Nephron (organoid): ENCODE measurements around the gene PPP1R12C.

Experiments used
- H3K27ac Mint-ChIP-seq, 3 experiments: 2 replicates each; pipeline ENCODE4 v1.8.0; 2020; ENCODE audit warnings: mixed read lengths in 3 of 3, mild to moderate bottlenecking in 2 of 3, moderate library complexity in 1 of 3
- H3K27me3 Mint-ChIP-seq: 2 replicates; pipeline ENCODE4 v1.8.0; 2021; ENCODE audit warnings: low read depth, mild to moderate bottlenecking, moderate library complexity, mixed read lengths
- H3K36me3 Mint-ChIP-seq: 2 replicates; pipeline ENCODE4 v1.8.0; 2020; ENCODE audit warnings: low read depth, mixed read lengths
- H3K4me1 Mint-ChIP-seq: 2 replicates; pipeline ENCODE4 v1.8.0; 2020; ENCODE audit warnings: mixed read lengths
- H3K4me3 Mint-ChIP-seq, 3 experiments: 2 replicates each; pipeline ENCODE4 v1.8.0; 2020; ENCODE audit warnings: mild to moderate bottlenecking in 3 of 3, mixed read lengths in 3 of 3, moderate library complexity in 2 of 3
- H3K9me3 Mint-ChIP-seq: 2 replicates; pipeline ENCODE4 v1.8.0; 2020; ENCODE audit warnings: mixed read lengths
- TF ChIP-seq, protein P1 (sequence below), 3 experiments: fragments of 200-600 bp; sonication (generic); IDR thresholded peaks; one replicate each; pipeline ENCODE4 v1.5.0; 2021; ENCODE audit warnings: antibody characterized with exemption in 3 of 3; ENCODE audit not compliant: unreplicated experiment in 3 of 3

PPP1R12C gene

DNA sequence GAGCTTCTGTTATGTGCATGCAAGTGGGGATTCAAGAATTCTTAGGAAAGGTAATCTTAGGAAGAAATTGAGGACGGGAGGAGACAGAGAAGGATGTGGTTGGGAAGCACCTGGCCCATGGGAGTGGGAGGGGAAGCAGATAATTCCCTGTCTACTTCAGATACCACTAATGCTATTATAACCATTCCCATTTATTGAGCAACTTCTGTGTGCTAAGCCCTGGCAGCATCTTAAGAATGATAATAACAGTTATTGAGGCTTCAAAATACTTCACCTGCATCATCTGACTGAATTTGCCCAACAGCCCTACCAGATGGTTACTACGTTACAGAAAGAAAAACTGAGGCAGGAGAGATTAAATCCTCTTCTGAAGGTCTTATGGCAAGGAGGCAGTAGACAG lies 40.3 kb downstream of the PPP1R12C start:
- TF ChIP-seq, protein P1, sequence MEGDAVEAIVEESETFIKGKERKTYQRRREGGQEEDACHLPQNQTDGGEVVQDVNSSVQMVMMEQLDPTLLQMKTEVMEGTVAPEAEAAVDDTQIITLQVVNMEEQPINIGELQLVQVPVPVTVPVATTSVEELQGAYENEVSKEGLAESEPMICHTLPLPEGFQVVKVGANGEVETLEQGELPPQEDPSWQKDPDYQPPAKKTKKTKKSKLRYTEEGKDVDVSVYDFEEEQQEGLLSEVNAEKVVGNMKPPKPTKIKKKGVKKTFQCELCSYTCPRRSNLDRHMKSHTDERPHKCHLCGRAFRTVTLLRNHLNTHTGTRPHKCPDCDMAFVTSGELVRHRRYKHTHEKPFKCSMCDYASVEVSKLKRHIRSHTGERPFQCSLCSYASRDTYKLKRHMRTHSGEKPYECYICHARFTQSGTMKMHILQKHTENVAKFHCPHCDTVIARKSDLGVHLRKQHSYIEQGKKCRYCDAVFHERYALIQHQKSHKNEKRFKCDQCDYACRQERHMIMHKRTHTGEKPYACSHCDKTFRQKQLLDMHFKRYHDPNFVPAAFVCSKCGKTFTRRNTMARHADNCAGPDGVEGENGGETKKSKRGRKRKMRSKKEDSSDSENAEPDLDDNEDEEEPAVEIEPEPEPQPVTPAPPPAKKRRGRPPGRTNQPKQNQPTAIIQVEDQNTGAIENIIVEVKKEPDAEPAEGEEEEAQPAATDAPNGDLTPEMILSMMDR (IDR thresholded peaks at IDR 0.05; ENCODE audit: unreplicated experiment in 3 of 3) = no peak
- Mint-ChIP-seq H3K27ac (peak overlapping the region in 1 of 3 experiments; percentile 55), H3K36me3 (no peaks in the 10 kb centered on the region)

DNA sequence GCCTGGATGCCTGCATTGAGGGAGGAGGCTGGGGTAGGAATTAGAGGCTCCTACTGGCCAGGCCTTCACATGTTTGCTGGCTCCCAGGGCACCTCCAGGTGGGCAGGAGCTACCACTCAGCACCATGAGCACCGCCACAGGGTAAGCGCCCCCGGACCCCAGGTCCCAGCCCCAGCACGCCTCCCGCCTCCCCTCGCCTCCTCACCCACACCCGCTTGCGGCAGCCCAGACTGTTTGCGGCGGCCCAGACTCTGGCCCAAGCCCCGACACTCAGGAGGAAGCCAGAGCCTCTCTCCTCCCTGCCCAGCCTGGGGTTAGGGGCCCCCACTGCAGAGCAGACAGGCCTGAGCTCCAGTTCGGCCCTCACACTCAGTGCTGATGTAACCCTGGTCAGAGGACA lies 41.1 kb downstream of the PPP1R12C start:
- peaks cover 6% of the 10 kb centered on the region for H3K4me1 Mint-ChIP-seq

More for the DNA sequence above, 40.3 kb downstream of the PPP1R12C start:
- Mint-ChIP-seq H3K4me1 (peaks cover 6% of the 10 kb centered on the region), H3K27me3 (peaks cover 88% of the 10 kb centered on the region), H3K9me3 (peaks cover 2% of the 10 kb centered on the region), H3K4me3 (peak overlapping the region in 2 of 3 experiments; percentile 13 to 40)

DNA sequence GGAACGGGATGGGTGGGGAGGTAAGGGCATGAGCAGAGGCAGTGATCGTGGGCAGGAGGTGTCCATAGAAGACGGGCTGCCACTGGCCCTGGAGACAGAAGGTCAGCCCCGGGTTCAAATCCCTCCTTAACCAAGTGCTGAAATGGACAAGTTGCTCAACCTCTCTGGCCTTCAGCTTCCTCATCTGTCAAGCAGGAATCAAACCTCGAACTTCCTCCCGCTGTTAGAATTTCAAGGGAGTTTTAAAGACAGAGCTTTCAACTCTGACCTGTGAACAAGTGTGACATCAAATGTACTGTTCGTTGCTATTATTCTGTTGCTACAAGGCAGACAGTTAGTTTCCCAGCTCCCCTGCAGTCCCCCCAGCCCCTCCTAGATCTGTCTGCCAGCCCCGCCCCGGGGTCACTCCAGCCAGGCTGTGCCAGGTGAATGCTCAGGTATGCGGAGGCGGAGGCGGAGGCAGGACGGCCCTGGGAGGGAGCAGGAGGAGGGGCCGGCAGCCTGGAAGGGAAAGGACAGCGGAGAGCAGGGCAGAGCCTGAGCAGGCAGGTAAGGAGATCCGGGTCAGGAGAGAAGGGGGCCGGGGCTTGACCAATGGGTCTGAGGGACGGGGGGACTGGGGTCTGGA lies 42.0 kb downstream of the PPP1R12C start, which contains the start of gene EPS8L1:
EPS8L1 (plus strand) TSS at position 499 of the 628 bp plus-strand sequence. CDS start 576 bp downstream, outside the sequence.
- Mint-ChIP-seq H3K27ac (peak within 1 kb of the TSS in 2 of 3 experiments; percentile 72 to 86), H3K4me1 (peaks cover 5% of the 10 kb centered on the region), H3K27me3 (peaks cover 88% of the 10 kb centered on the region), H3K36me3 (no peaks in the 10 kb centered on the region), H3K4me3 (peak within 1 kb of the TSS; percentile 39 to 75 (median 62)), H3K9me3 (peaks cover 2% of the 10 kb centered on the region)
- TF ChIP-seq, protein P1 (IDR thresholded peaks at IDR 0.05; ENCODE audit: unreplicated experiment in 3 of 3) = no peak

More for the DNA sequence above, 41.1 kb downstream of the PPP1R12C start:
- Mint-ChIP-seq H3K27ac (peak overlapping the region in 1 of 3 experiments; percentile 86), H3K9me3 (peaks cover 2% of the 10 kb centered on the region), H3K27me3 (peaks cover 88% of the 10 kb centered on the region), H3K36me3 (no peaks in the 10 kb centered on the region), H3K4me3 (peak overlapping the region; percentile 39 to 75 (median 62))
- TF ChIP-seq, protein P1 (IDR thresholded peaks at IDR 0.05; ENCODE audit: unreplicated experiment in 3 of 3) = no peak

DNA sequence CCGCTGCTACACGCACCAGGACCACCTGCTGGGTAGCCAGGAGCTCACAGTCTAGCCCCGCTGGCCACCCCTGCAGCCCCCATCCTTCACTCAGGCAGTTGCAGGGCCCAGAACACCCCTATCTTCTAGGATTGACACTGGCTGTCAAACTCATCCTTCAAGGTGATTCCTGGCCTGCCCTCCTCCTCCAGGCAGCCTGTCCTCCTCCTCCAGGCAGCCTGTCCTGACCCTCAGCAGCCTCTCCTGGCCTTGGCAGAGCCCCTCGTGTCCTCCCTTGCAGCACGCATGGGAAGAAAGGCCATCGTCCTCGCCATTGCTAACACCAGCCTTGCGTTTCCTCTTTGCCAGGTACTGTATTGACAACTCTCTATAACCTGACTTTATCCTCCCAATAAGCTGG lies 45.5 kb downstream of the PPP1R12C start:
- TF ChIP-seq, protein P1 (IDR thresholded peaks at IDR 0.05; ENCODE audit: unreplicated experiment in 3 of 3) = no peak
- H3K36me3 Mint-ChIP-seq = no peaks in the 10 kb centered on the region
- H3K4me1 Mint-ChIP-seq = peaks cover 9% of the 10 kb centered on the region
- H3K9me3 Mint-ChIP-seq = peaks cover 2% of the 10 kb centered on the region
- no peak overlapping the region for H3K27ac Mint-ChIP-seq
- peaks cover 93% of the 10 kb centered on the region for H3K27me3 Mint-ChIP-seq
- H3K4me3 Mint-ChIP-seq = no peak overlapping the region

DNA sequence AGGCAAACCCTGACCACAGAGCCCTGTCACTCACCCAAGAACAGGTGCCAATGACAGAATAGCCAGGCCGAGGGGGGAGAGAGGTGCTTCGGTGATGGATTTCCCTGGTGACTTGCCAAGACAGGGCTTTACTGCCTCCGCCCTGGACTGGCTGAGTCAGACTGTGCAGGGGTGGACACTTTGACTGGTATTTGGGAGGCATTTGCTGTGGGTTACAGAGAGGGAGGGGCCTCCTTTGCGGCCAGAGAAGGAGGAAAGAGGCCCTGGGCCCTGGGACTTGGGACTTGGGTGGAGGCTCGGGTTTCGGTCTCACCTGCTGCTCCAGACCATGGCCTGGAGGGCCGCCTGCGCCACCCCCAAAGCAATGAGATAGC lies 46.3 kb downstream of the PPP1R12C start:
- Mint-ChIP-seq H3K4me1 (peaks cover 9% of the 10 kb centered on the region), H3K36me3 (no peaks in the 10 kb centered on the region), H3K4me3 (no peak overlapping the region)

More for the DNA sequence above, 46.3 kb downstream of the PPP1R12C start:
- H3K9me3 Mint-ChIP-seq = peaks cover 2% of the 10 kb centered on the region
- H3K27me3 Mint-ChIP-seq = peaks cover 94% of the 10 kb centered on the region
- TF ChIP-seq, protein P1 (IDR thresholded peaks at IDR 0.05; ENCODE audit: unreplicated experiment in 3 of 3) = no peak
- no peak overlapping the region for H3K27ac Mint-ChIP-seq
